ENCODE data around the gene CAMK1. TPM values are rescaled to one million over a fixed set of nuclear protein-coding genes. Genes with fewer than 3 reads are reported as not detected.
"Not testable (repeated sequence)": the region's sequence is repeated elsewhere in the genome, so short reads cannot be mapped to it uniquely, and the experiment has no call there.

CAMK1 gene
- total RNA-seq, 1 donor from 2014 or later = 7.2 TPM

DNA sequence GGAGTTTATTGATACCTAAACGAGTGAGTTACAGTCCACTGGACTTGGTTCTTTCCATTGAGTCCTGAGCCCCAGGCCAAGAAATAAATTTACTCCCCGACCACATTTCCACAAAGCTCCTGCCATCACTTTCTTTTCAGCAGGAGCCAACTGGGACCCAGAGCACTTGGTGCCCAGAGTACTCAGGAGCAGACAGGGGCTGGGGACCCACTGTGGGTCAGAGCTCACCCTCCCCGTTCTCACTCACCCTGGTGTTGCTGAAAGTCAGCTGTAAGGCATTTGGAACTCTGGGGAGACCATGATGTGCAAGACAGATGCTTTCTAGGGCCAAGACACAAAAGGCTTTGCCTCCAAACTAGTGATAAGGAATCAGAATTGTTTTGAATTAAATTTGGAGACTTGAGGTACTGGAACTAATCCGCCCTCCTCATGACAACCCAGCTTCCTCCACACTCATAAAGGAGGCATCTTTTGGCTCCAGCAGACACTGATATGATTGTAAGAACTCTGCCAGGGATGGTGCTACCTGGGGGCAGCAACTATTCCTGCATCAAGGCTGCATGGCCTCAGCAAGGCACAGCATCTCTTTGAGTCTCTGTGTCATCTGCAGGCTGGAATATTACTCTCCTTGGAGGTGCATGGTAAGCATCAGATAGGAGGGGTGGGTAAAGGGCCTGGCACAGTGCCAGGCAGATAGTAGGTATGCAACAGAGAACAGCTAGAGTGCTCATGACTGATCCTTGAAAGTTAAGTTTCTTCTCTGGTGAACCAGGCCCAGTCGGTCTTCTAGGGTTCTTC lies 7.3 kb upstream of the CAMK1 start:
- no peak for DNase-seq (ENCODE audit: low read depth)

DNA sequence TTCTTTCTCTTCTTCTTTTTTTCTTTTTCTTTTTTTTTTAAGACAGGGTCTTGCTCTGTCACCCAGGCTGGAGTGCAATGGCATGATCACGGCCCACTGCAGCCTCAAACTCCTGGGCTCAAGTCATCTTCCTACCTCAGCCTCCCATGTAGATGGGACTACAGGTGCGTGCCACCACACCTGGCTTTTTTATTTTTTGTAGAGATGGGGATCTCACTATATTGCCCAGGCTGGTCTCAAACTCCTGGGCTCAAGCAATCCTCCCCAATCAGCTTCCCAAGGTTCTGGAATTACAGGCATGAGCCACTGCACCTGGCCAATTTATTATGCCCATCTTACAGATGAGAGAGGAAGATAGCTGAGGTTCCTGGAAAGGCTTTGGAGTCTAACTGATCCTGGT lies 1.3 kb upstream of the CAMK1 start:
- DNase-seq (ENCODE audit: low read depth) = not testable (repeated sequence)

DNA sequence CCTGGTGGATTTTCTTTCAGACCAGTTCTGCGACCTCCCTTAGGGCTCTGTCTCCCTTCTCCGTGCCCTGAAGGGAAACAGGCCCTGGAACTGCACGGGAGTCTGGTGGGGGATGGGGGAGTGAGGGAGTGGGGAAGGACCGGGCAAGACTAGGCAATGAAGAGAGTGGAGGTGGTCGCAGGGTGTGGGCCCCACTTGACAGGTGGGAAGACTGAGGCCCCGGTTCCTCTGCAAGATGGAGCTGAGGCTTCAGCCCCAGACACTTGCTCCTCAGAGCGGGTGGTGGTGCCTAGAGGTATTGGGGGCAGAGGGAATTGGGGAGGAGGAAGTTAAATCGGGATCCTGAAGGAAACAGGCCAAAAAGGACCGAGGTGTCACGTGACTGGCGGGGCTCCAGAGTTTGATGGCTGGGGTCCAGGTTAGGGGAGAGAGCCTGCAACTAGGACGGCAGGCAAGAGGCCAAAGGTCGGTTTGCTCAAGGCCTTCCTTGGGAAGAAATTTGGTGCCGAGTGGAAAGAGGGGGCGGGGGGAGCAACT lies 597 bp upstream of the CAMK1 start:
- no peak for DNase-seq (ENCODE audit: low read depth)

DNA sequence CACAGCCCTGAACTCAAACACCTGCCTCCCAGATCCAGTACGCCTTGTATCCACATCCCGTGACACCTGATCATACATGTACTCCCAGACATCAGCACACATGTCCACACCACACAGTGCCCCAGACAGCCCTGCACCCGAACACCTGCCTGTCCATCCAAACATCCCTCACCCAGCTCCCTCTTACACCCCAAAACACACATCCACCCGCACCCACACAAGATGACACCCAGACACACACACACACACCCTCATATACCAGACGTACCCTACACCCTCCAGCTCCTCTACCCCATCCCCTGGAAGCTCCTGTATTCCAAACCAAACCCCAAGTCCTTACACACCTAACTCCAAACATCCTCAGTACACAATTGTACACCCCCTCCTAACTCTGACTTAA lies 735 bp downstream of the CAMK1 start:
- no peak for DNase-seq (ENCODE audit: low read depth)

DNA sequence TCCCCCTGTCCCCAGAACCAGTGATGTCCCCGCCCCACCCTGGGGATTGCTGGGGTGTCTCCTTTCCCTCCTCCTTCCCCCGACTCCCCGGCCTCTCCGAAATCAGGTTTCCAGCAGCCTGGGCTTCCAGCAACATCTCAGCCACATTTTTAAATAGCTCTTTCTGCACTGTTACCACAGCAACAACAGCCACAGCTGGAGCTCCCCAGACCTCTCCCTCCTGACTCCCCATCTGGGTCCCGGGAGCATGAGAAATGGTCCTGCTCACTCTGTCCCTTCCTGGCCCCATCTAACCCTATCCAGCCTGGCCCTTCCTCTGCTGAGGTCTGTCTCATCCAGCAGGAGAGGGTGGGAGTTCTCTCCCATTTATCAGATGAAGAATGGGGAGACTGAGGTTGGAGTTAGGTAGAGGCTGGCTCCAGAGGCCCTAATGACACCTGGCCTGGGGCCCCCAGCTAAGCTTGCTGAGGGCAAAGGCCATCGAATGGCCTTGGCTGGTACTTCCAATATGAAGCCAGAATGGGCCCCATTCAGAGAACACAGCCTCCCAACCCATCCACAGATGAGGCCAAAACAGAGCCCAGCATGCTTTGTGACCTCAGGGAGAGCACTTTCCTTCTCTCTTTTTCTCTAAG lies 1.5 kb downstream of the CAMK1 start:
- no peak for DNase-seq (ENCODE audit: low read depth)

DNA sequence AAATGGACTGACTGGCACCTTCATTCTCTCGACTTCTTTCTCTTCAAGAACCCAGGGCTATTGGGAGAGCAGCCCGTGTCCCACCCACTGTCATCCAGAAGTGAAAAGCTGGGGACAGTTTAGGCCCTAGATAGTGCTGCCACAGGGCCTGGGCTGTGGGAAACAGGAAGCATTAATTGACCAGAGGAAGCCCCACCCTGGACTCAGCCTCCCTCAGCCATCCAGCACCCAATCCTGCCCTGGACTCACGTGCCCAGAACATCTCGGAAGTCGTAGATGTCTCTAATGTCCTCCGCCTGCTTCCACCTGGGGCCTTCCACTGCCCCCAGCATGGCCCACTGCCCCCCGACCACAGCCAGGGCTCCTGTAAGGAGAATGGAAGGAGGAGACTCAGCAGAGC lies 2.3 kb downstream of the CAMK1 start:
- no peak for DNase-seq (ENCODE audit: low read depth)

DNA sequence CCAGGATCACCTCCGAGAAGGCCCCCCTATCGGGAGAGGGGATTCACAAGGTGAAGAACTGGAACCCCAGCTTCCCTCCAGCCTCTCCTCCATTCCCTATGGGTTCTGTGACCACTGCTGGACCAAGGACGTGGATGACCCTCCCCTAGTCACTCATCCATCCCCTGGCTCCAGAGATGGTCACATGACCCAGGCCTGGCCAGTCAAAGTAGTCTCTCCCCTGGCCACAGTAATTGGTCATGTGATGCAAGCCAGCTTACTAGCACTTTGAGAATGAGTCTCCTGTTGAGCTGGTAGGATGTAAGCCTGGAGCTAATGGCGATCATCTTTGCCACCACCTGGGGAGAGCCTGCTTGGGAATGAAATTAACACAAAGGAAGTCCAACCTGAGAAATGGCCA lies 3.9 kb downstream of the CAMK1 start:
- no peak for DNase-seq (ENCODE audit: low read depth)

DNA sequence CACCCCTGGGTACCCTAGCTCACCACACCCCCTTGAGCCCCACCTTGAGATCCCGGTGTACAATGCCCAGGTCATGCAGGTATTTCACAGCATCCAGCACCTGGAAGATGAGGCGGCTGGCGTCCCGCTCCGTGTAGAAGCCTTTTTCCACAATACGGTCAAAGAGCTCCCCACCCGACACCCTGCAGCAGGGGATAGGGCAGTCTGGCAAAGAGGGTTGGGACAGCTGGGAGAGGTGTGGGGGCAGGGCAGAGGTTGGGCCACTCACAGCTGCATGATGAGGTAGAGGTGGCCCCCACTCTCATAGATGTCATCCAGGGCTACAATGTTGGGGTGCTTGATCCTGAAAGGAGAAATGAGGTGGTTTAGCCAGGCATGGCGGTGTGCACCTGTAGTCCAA lies 6.9 kb downstream of the CAMK1 start:
- no peak for DNase-seq (ENCODE audit: low read depth)

DNA sequence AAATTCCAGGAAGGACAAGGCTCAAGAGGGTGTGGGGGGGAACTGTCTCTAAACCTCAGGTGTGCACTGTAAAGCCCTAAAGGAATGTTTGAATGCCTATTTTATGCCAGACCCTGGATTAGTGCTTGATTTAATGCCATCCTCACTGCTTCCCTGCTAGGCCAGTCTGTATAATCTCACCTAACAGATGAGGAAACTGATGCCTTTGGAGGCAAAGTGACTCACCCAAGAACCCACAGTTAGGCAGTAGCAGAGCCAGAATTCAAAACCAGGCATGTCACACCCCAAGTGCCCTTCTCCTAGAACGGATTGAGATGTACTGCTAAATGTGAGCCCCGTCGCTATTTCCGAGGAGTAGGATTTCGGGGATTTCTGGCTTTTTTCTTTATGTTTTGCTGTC lies 7.8 kb downstream of the CAMK1 start:
- no peak for DNase-seq (ENCODE audit: low read depth)

DNA sequence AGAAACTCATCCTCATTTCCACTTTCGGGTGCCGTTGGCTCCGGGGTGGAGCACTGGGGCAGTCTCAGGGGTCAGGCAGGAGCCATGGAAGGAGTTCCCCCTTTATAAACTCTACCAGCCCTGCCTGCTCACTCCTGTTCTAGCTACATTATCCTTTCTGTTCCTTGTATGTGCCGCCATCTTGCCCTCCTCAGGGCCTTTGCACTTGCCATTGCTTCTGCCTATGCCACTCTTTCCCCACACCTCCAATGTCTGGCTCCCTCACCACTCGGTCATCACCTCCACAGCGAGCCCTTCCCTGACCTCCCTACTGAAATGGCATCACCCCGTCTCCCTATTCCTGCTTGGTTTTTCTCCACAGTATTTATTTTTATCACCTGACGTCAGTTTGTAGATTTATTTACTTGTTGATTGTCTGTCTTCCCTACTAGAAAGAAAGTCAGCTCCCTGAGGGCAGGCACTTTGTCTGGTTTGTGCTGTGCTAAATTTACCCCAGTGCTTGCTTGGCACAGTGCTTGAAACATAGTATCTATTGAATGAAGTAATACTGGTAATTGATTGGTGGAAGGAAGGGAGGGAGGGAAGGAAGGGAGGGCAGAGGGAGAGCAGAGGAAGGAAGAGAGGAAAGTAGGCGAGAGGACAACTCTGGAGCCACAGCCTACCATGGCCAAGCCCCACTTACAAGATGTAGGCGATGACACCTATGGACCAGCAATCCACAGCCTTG lies 8.8 kb downstream of the CAMK1 start:
- DNase-seq (ENCODE audit: low read depth) = no peak

DNA sequence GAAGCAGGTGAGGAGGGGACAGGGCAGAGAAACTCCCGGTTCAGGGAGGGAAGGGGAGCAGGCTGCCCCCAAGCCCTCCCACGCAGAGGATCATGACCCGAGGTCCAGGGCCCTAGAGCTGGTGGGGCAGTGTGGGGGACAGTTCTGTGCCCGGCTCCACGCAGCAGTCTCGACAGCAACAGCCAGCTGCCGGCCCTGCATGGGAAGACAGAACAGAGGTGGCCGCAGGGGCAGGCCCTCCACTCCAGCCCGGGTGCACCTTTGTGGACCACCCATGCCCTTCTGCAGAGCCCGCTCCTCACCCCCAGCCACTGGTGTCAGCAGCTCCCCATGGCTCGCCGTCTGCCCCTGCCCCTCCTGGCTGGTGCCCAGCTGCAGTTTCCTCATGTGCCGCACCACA lies 12.3 kb downstream of the CAMK1 start:
- no peak for DNase-seq (ENCODE audit: low read depth)

DNA sequence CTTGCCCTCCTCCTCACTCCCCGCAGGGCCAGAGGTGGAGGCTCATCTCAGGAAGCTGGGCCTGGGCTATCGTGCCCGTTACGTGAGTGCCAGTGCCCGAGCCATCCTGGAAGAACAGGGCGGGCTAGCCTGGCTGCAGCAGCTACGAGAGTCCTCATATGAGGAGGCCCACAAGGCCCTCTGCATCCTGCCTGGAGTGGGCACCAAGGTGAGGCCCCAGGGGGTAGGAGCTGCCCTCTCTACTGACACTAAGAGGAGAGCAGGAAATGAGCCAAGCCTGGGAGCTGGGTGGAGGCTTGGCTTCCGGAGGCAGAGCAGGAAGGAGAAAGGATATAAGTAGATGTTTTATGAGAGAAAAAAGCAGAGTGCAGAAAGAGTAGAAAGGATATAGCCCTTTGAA lies 15.1 kb downstream of the CAMK1 start:
- no peak for DNase-seq (ENCODE audit: low read depth)

DNA sequence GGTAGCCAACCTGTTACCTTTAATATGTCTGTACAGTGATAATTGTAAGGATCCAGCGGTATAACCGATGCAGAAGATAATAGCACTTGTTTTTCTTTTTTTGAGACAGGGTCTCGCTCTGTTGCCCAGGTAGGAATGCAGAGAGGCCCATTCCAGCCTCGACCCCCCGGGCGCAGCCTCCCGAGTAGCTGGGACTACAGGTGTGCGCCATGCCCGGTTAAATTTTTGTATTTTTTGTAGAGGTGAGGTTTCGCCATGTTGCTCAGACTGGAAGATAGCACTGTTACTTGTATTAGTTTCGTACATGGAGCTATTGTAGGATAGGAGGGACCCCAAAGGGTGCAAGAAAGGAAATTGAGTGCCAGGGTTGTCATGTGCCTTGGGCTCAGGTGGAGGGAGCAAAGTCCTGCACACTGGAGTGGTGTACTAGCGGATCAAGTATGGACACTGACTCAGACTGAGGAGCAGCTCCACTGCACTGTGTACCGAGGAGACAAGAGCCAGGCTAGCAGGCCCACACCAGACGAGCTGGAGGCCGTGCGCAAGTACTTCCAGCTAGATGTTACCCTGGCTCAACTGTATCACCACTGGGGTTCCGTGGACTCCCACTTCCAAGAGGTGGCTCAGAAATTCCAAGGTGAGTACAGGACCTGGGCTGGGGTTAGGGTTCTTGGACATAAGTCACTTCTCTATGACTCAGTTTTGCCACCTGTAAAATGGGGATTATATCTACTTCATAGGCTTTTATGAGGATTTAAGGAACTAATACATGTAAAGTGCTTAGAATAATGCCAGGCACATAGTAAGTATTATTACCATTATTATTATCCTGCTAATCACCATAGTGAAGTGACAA lies 19.0 kb downstream of the CAMK1 start:
- DNase-seq (ENCODE audit: low read depth) = peak; percentile 16

DNA sequence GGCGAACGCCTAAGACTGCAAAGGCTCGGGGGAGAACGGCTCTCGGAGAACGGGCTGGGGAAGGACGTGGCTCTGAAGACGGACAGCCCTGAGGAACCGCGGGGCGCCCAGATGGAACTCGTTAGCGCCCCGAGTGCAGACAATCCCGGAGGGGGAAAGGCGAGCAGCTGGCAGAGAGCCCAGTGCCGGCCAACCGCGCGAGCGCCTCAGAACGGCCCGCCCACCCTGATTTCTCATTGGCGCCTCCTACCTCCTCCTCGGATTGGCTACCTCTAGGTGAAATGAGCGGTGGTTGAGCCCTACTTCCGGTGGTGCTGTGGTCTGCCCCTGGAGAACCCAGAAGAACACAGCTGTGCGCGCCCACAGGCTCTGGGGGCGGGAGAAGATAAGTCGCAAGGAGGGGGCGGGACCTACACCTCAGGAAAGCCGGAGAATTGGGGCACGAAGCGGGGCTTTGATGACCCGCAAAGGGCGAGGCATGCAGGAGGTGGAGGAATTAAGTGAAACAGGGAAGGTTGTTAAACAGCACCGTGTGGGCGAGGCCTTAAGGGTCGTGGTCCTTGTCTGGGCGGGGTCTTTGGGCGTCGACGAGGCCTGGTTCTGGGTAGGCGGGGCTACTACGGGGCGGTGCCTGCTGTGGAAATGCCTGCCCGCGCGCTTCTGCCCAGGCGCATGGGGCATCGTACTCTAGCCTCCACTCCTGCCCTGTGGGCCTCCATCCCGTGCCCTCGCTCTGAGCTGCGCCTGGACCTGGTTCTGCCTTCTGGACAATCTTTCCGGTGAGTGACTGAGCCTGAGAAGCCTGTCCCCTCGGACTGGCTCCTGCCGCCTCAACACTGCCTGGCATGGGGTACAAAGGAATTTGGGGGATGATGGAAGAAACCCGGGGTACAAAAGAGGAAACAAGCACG lies 19.8 kb downstream of the CAMK1 start, which contains the start of gene OGG1:
Gene OGG1 (plus strand): TSS at position 308 of the 911 bp plus-strand sequence. CDS start 335 bp downstream, at position 643.
- peak; percentile 99 for DNase-seq (ENCODE audit: low read depth)

DNA sequence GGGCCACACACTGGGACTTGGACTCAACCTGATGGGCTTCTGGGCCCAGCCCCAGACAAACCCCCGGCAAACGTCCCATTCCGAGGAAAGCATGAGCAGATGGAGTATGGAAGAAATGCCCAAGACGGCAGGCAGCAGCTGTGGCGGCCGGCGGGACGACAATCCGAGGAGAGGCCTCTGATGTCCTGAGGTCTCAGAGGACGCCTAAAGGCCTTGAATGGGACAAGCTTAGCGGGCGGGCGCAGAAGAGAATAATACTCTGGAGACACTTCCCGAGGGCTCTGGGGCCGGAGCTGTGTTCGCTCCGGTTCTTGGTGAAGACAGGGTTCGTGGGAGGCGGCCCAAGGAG lies 20.5 kb downstream of the CAMK1 start:
- DNase-seq (ENCODE audit: low read depth) = no peak

DNA sequence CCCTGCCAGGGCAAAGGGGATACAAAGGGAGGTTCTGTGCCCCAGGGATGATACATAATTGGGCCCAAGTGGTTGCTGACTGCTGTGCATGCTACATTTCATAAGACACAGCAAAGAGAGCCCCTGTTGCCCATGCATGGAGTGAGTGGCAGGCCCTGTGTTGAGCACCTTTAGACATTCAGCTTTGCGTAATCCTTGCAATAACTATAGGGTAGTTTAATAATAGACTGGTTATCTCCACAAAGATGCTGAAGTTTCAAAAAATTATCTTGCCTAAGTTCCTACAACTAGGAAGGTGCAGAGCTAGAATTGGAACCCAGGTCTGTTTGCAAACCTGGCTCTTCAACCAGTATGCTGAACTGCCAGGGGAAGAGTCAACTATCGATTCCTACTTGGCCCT lies 21.7 kb downstream of the CAMK1 start:
- DNase-seq (ENCODE audit: low read depth) = no peak

DNA sequence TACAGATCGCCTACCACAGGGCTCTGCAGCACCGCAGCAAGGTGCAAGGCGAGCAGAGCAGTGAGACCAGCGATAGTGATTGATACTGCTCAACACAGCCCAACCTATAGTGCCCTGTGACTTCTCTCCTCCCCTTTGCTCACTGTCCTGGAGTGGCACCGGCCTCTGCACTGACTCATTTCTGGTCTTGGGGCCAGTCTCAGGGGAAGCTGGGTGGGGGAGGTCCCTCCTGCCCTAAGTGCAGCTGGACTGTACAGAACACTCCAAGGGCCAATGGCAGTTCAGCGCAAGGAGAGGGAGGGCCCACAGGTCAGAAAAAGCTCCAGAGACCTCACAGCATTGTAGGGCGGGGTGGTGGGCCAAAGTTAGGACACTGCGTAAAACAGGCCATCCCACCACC lies 22.5 kb downstream of the CAMK1 start:
- DNase-seq (ENCODE audit: low read depth) = peak; percentile 64

DNA sequence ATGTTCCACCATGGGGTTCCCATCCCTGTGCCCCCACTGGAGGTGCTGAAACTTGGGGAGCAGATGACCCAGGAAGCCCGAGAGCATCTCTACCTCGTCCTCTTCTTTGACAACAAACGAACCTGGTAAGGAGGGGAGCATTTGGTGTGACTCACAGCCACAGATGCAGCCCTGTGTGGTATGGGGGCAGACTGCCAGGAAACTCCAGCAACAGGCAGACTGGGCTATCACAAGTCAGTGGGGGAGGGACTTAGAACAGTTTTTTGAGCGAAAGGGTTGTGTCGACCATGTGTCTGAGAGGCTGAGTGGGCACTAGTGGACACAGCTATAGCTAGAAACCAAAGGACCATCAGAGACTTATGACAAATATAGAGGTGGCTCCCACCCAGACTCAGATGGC lies 23.4 kb downstream of the CAMK1 start:
- peak; percentile 45 for DNase-seq (ENCODE audit: low read depth)

DNA sequence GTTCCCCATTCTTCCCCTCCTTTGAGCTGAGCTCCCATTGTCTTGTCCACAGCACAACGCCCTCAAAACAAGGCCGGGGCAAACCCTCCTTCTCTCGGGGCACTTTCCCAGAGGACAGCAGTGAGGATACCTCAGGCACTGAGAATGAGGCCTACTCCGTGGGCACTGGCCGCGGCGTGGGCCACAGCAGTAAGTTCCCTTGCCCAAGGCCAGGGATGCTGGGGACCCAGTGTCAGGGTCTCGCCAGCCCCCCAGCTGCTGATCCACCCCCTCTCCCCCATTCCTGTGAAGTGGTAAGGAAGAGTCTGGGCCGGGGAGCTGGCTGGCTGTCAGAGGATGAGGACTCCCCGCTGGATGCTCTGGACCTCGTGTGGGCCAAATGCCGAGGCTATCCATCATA lies 24.2 kb downstream of the CAMK1 start:
- DNase-seq (ENCODE audit: low read depth) = no peak

DNA sequence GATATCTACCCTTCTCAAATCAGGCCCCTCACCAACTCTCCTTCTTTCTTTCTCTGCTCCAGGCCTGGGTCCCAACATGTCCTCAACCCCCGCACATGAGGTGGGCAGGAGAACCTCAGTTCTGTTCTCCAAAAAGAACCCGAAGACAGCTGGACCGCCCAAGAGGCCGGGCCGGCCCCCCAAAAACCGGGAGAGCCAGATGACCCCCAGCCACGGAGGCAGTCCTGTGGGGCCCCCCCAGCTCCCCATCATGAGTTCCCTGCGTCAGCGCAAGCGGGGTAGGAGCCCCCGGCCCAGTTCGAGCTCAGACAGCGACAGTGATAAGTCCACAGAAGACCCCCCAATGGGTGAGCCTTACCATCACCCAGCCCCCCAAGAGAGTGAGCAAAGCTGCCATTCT lies 25.6 kb downstream of the CAMK1 start:
- DNase-seq (ENCODE audit: low read depth) = no peak

All from myocyte (in vitro differentiated cells).